ENCODE data around the gene NDUFS7. TPM values are rescaled to one million over a fixed set of nuclear protein-coding genes. Genes with fewer than 3 reads are reported as not detected.

Gene NDUFS7
- total RNA-seq, 2 experiments from 2014 or later = 132 to 147 TPM

GRCh38 chr19:1410789-1411188 is 27.1 kb downstream of the NDUFS7 start:
- CTCF ChIA-PET (ENCODE audit: unreplicated experiment) = no interaction called here
- H3K9me2 ChIP-seq (ENCODE audit: insufficient read depth, low read length) = no peaks in the 10 kb centered on the region
- H3K4me3 ChIP-seq (ENCODE audit: low read depth, low read length, poor library complexity, severe bottlenecking) = no peak overlapping the region
- H3K27ac ChIP-seq (ENCODE audit: low read depth, low read length, poor library complexity, severe bottlenecking) = no peak overlapping the region
- H2AFZ ChIP-seq (ENCODE audit: low read length) = no peak overlapping the region
- no peak for DNase-seq (ENCODE audit: low spot score)
- H3K4me1 ChIP-seq (ENCODE audit: insufficient read depth, low read length, poor library complexity, severe bottlenecking) = peaks cover 21% of the 10 kb centered on the region
- H3K4me2 ChIP-seq (ENCODE audit: low read length) = peak overlapping the region; percentile 99
- H3K79me2 ChIP-seq (ENCODE audit: insufficient read depth, low read depth, low read length) = peaks cover 81% of the 10 kb centered on the region
- H4K20me1 ChIP-seq (ENCODE audit: insufficient read depth, low read length) = peaks cover 32% of the 10 kb centered on the region
- POLR2A ChIA-PET = no interaction called here
- TF ChIP-seq CTCF (conservative IDR thresholded peaks at IDR 0.05; ENCODE audit: low read length) (no peak), EZH2phosphoT487 (IDR thresholded peaks at IDR 0.05; ENCODE audit: borderline replicate concordance, low read depth, low read length) (no peak)
- H3K36me3 ChIP-seq (ENCODE audit: insufficient read depth, low read length) = peaks cover 73% of the 10 kb centered on the region
- H3K9me3 ChIP-seq (ENCODE audit: low read length) = no peaks in the 10 kb centered on the region
- intact Hi-C loops (cut with micrococcal nuclease; ENCODE audit: unreplicated experiment) = no loop called here
- BruUV-seq (replicated peaks) = no TSS peak

- no TSS peak for BruUV-seq (replicated peaks)
- Histone ChIP-seq H2AFZ (ENCODE audit: low read length) (no peak overlapping the region), H3K4me1 (ENCODE audit: insufficient read depth, low read length, poor library complexity, severe bottlenecking) (peaks cover 16% of the 10 kb centered on the region), H3K4me2 (ENCODE audit: low read length) (0 out of 2 replicates have a peak overlapping the region, but pooled peaks have one; percentile 99), H3K79me2 (ENCODE audit: insufficient read depth, low read depth, low read length) (peaks cover 88% of the 10 kb centered on the region), H3K9me3 (ENCODE audit: low read length) (no peaks in the 10 kb centered on the region), H3K27ac (ENCODE audit: low read depth, low read length, poor library complexity, severe bottlenecking) (no peak overlapping the region), H3K36me3 (ENCODE audit: insufficient read depth, low read length) (peaks cover 80% of the 10 kb centered on the region), H3K9me2 (ENCODE audit: insufficient read depth, low read length) (no peaks in the 10 kb centered on the region), H3K4me3 (ENCODE audit: low read depth, low read length, poor library complexity, severe bottlenecking) (no peak overlapping the region), H4K20me1 (ENCODE audit: insufficient read depth, low read length) (peaks cover 33% of the 10 kb centered on the region)
- DNase-seq (ENCODE audit: low spot score) = no peak
- TF ChIP-seq CTCF (conservative IDR thresholded peaks at IDR 0.05; ENCODE audit: low read length) (no peak), EZH2phosphoT487 (IDR thresholded peaks at IDR 0.05; ENCODE audit: borderline replicate concordance, low read depth, low read length) (no peak)
- intact Hi-C loops (cut with micrococcal nuclease; ENCODE audit: unreplicated experiment) = no loop called here
- CTCF ChIA-PET (ENCODE audit: unreplicated experiment) = no interaction called here
- POLR2A ChIA-PET = no interaction called here
Measured at GRCh38 chr19:1411255-1412191, 27.8 kb downstream of the NDUFS7 start.

- no peak overlapping the region for H3K4me3 ChIP-seq (ENCODE audit: low read depth, low read length, poor library complexity, severe bottlenecking)
- peaks cover 33% of the 10 kb centered on the region for H4K20me1 ChIP-seq (ENCODE audit: insufficient read depth, low read length)
- peaks cover 97% of the 10 kb centered on the region for H3K79me2 ChIP-seq (ENCODE audit: insufficient read depth, low read depth, low read length)
- no peak overlapping the region for H2AFZ ChIP-seq (ENCODE audit: low read length)
- CTCF ChIA-PET (ENCODE audit: unreplicated experiment) = no interaction called here
- no peak overlapping the region for H3K4me2 ChIP-seq (ENCODE audit: low read length)
- H3K36me3 ChIP-seq (ENCODE audit: insufficient read depth, low read length) = peaks cover 89% of the 10 kb centered on the region
- TF ChIP-seq EZH2phosphoT487 (IDR thresholded peaks at IDR 0.05; ENCODE audit: borderline replicate concordance, low read depth, low read length) (no peak), CTCF (conservative IDR thresholded peaks at IDR 0.05; ENCODE audit: low read length) (no peak)
- H3K9me3 ChIP-seq (ENCODE audit: low read length) = no peaks in the 10 kb centered on the region
- H3K27ac ChIP-seq (ENCODE audit: low read depth, low read length, poor library complexity, severe bottlenecking) = no peak overlapping the region
- intact Hi-C loops (cut with micrococcal nuclease; ENCODE audit: unreplicated experiment) = no loop called here
- peaks cover 12% of the 10 kb centered on the region for H3K4me1 ChIP-seq (ENCODE audit: insufficient read depth, low read length, poor library complexity, severe bottlenecking)
- no TSS peak for BruUV-seq (replicated peaks)
- H3K9me2 ChIP-seq (ENCODE audit: insufficient read depth, low read length) = no peaks in the 10 kb centered on the region
- POLR2A ChIA-PET = no interaction called here
- no peak for DNase-seq (ENCODE audit: low spot score)
Measured at GRCh38 chr19:1412323-1412923, 28.7 kb downstream of the NDUFS7 start.
